H9 (cell line): ENCODE data around the gene PALM3. TPM values are rescaled to one million over a fixed set of nuclear protein-coding genes. Genes with fewer than 3 reads are reported as not detected.
"Not testable (repeated sequence)": the region's sequence is repeated elsewhere in the genome, so short reads cannot be mapped to it uniquely, and the experiment has no call there.

Experiments used
- DNase-seq: peaks from one replicate; pipeline ENCODE4 v3.0.0-alpha.2; 2017
- H2AFZ ChIP-seq: one replicate; pipeline ENCODE4 v1.6.1; 2013; ENCODE audit warnings: mild to moderate bottlenecking, low read length, control low read depth, moderate library complexity
- H2AK5ac ChIP-seq: 2 replicates; pipeline ENCODE4 v1.6.1; 2013; ENCODE audit warnings: low read length, control low read depth, mixed read lengths; ENCODE audit not compliant: insufficient read length
- H2BK120ac ChIP-seq: one replicate; pipeline ENCODE4 v1.6.1; 2013; ENCODE audit warnings: low read depth, mild to moderate bottlenecking, low read length, control low read depth, inconsistent platforms; ENCODE audit not compliant: poor library complexity, severe bottlenecking
- H2BK12ac ChIP-seq: 2 replicates; pipeline ENCODE4 v1.6.1; 2013; ENCODE audit warnings: low read length, control low read depth, mixed read lengths, low read depth; ENCODE audit not compliant: insufficient read length
- H2BK15ac ChIP-seq: 2 replicates; pipeline ENCODE4 v1.6.1; 2013; ENCODE audit warnings: low read depth, low read length, control low read depth
- H2BK20ac ChIP-seq: one replicate; pipeline ENCODE4 v1.6.1; 2013; ENCODE audit warnings: low read depth, mild to moderate bottlenecking, low read length, control low read depth, inconsistent platforms; ENCODE audit not compliant: poor library complexity, severe bottlenecking
- H2BK5ac ChIP-seq: 2 replicates; pipeline ENCODE4 v1.6.1; 2013; ENCODE audit warnings: low read length, control low read depth, mixed read lengths; ENCODE audit not compliant: insufficient read length
- H3K14ac ChIP-seq: 2 replicates; pipeline ENCODE4 v1.6.1; 2013; ENCODE audit warnings: low read length, control low read depth; ENCODE audit not compliant: insufficient read depth
- H3K18ac ChIP-seq: 2 replicates; pipeline ENCODE4 v1.6.1; 2013; ENCODE audit warnings: low read depth, mild to moderate bottlenecking, mixed read lengths, low read length, control low read depth; ENCODE audit not compliant: insufficient read length
- H3K23ac ChIP-seq: 2 replicates; pipeline ENCODE4 v1.6.1; 2013; ENCODE audit warnings: low read length, control low read depth, mixed read lengths, low read depth; ENCODE audit not compliant: insufficient read length
- H3K23me2 ChIP-seq: 2 replicates; pipeline ENCODE4 v1.6.1; 2013; ENCODE audit warnings: low read depth, mild to moderate bottlenecking, mixed read lengths, low read length, control low read depth; ENCODE audit not compliant: insufficient read length, poor library complexity, severe bottlenecking
- H3K27ac ChIP-seq: 2 replicates; pipeline ENCODE4 v1.5.1; 2013; ENCODE audit warnings: low read length, control low read depth, mixed read lengths, low read depth; ENCODE audit not compliant: insufficient read length
- H3K27me3 ChIP-seq: 2 replicates; pipeline ENCODE4 v1.6.1; 2013; ENCODE audit warnings: low read length, control low read depth, inconsistent platforms; ENCODE audit not compliant: insufficient read depth
- H3K4ac ChIP-seq: 2 replicates; pipeline ENCODE4 v1.6.1; 2013; ENCODE audit warnings: low read depth, mild to moderate bottlenecking, control low read depth, inconsistent platforms, low read length, moderate library complexity
- H3K4me1 ChIP-seq: 2 replicates; pipeline ENCODE4 v1.6.1; 2013; ENCODE audit warnings: low read length, control low read depth, inconsistent platforms; ENCODE audit not compliant: insufficient read depth
- H3K4me2 ChIP-seq: 2 replicates; pipeline ENCODE4 v1.6.1; 2013; ENCODE audit warnings: low read length, control low read depth, mixed read lengths; ENCODE audit not compliant: insufficient read length, insufficient read depth
- H3K56ac ChIP-seq: 2 replicates; pipeline ENCODE4 v1.6.1; 2013; ENCODE audit warnings: low read depth, mild to moderate bottlenecking, mixed read lengths, low read length, control low read depth; ENCODE audit not compliant: insufficient read length
- H3K79me1 ChIP-seq: 2 replicates; pipeline ENCODE4 v1.6.1; 2013; ENCODE audit warnings: low read depth, mild to moderate bottlenecking, moderate library complexity, low read length, control low read depth, inconsistent platforms; ENCODE audit not compliant: insufficient read depth, poor library complexity, severe bottlenecking
- H3K79me2 ChIP-seq: 2 replicates; pipeline ENCODE4 v1.6.1; 2013; ENCODE audit warnings: low read length, control low read depth, inconsistent platforms; ENCODE audit not compliant: insufficient read depth
- H3K9ac ChIP-seq: 2 replicates; pipeline ENCODE4 v1.6.1; 2013; ENCODE audit warnings: low read length, control low read depth, mixed read lengths; ENCODE audit not compliant: insufficient read length; ENCODE audit errors: extremely low read depth
- H3K9me3 ChIP-seq: one replicate; pipeline ENCODE4 v1.6.1; 2013; ENCODE audit warnings: low read depth, low read length, inconsistent platforms; ENCODE audit not compliant: control insufficient read depth
- H3T11ph ChIP-seq: one replicate; pipeline ENCODE4 v1.6.1; 2013; ENCODE audit warnings: mild to moderate bottlenecking, low read length, control low read depth, inconsistent platforms
- H4K20me1 ChIP-seq: one replicate; pipeline ENCODE4 v1.6.1; 2013; ENCODE audit not compliant: control insufficient read depth, insufficient read length, insufficient read depth
- H4K5ac ChIP-seq: 2 replicates; pipeline ENCODE4 v1.6.1; 2013; ENCODE audit warnings: low read depth, mild to moderate bottlenecking, mixed read lengths, low read length, control low read depth; ENCODE audit not compliant: insufficient read length
- H4K8ac ChIP-seq: replicated peaks from 2 replicates; pipeline ENCODE4 v1.6.1; 2013; ENCODE audit warnings: low read length, control low read depth, mixed read lengths, low read depth; ENCODE audit not compliant: insufficient read length
- H4K91ac ChIP-seq: 2 replicates; pipeline ENCODE4 v1.6.1; 2013; ENCODE audit warnings: low read depth, mild to moderate bottlenecking, moderate library complexity, mixed read lengths, low read length, control low read depth; ENCODE audit not compliant: insufficient read length
- H3K27ac Mint-ChIP-seq, 3 experiments: 2 replicates in 2 of 3; 3 replicates in 1 of 3; pipeline ENCODE4 v1.8.0; 2020 to 2021; ENCODE audit warnings: mixed read lengths in 3 of 3, mild to moderate bottlenecking in 1 of 3, moderate library complexity in 1 of 3
- H3K27me3 Mint-ChIP-seq: 2 replicates; pipeline ENCODE4 v1.8.0; 2021; ENCODE audit warnings: low read depth, mild to moderate bottlenecking, moderate library complexity, mixed read lengths
- H3K36me3 Mint-ChIP-seq, 3 experiments: 2 replicates in 2 of 3; 3 replicates in 1 of 3; pipeline ENCODE4 v1.8.0; 2020 to 2021; ENCODE audit warnings: low read depth in 3 of 3, mixed read lengths in 3 of 3; ENCODE audit not compliant: insufficient read depth in 1 of 3
- H3K4me1 Mint-ChIP-seq, 2 experiments: 2 replicates each; pipeline ENCODE4 v1.8.0; 2020; ENCODE audit warnings: mixed read lengths in 2 of 2
- H3K4me3 Mint-ChIP-seq, 2 experiments: 2 replicates in 1 of 2; 3 replicates in 1 of 2; pipeline ENCODE4 v1.8.0; 2020 to 2021; ENCODE audit warnings: mild to moderate bottlenecking in 2 of 2, mixed read lengths in 2 of 2, moderate library complexity in 1 of 2
- H3K9me3 Mint-ChIP-seq, 2 experiments: 2 replicates in 1 of 2; 3 replicates in 1 of 2; pipeline ENCODE4 v1.8.0; 2020; ENCODE audit warnings: mild to moderate bottlenecking in 2 of 2, mixed read lengths in 2 of 2, moderate library complexity in 1 of 2
- CTCF ChIP-seq: fragments of 200-600 bp; sonication (generic); conservative IDR thresholded peaks from 3 replicates; pipeline ENCODE4 v1.8.0; 2021; ENCODE audit warnings: antibody characterized with exemption, mild to moderate bottlenecking
- WGBS: extraction: QIAGEN DNeasy Blood & Tissue Kit; methylation state at CpG from one replicate; pipeline ENCODE4 v1.1.7; 2013; ENCODE audit warnings: missing lambda C conversion rate, low lambda C conversion rate, mixed read lengths; ENCODE audit not compliant: insufficient read length; ENCODE audit errors: extremely low coverage; 5-methylcytosine and 5-hydroxymethylcytosine counted together
- total RNA-seq: library from RNA; stranded (reverse); gene quantifications from 2 replicates; pipeline ENCODE4 v1.2.1, GENCODE V29; 2021

The PALM3 gene
- total RNA-seq, 1 experiment from 2014 or later: 11.5 TPM

DNA sequence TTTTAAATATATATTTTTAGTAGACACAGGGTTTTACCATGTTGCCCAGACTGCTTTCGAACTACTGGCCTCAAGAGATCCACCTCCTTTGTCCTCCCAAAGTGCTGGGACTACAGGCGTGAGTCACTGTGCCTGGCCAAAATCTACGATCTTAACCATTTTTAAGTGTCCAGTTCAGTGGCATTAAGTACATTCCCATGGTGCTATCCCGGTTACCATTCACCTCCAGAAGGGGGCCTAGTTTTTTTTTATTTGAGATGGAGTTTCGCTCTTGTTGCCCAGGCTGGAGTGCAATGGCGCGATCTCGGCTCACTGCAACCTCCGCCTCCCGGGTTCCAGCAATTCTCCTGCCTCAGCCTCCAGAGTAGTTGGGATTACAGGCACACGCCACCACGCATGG is 26.7 kb downstream of the PALM3 start:
- not testable (repeated sequence) for H4K91ac ChIP-seq, H3K4me1 Mint-ChIP-seq, H3T11ph ChIP-seq, H2BK120ac ChIP-seq, H3K18ac ChIP-seq, H2BK20ac ChIP-seq, H3K9ac ChIP-seq, H4K20me1 ChIP-seq, H3K36me3 Mint-ChIP-seq, H4K5ac ChIP-seq, H4K8ac ChIP-seq, H3K4me1 ChIP-seq, H3K4me3 Mint-ChIP-seq, H3K9me3 ChIP-seq, H2BK12ac ChIP-seq, H3K4ac ChIP-seq, H2BK5ac ChIP-seq, H3K79me2 ChIP-seq, DNase-seq, H3K56ac ChIP-seq, H2BK15ac ChIP-seq, H3K27ac Mint-ChIP-seq, H3K79me1 ChIP-seq, H3K4me2 ChIP-seq, H3K27ac ChIP-seq, H3K9me3 Mint-ChIP-seq, H2AK5ac ChIP-seq, H3K14ac ChIP-seq, H3K23ac ChIP-seq, H2AFZ ChIP-seq, H3K27me3 ChIP-seq
- WGBS: no CpG with 5 or more reads among the region's 12 CpGs
- peaks cover 14% of the 10 kb centered on the region for H3K27me3 Mint-ChIP-seq
- peaks cover 13% of the 10 kb centered on the region for H3K23me2 ChIP-seq
- TF ChIP-seq CTCF: peak; percentile 43; the same call in 2 of the 3 replicates
